Right hindlimb (tissue), 1 donor: Measurements from ENCODE around the gene PAQR4.

Experiments
- DNase-seq: peaks from one replicate; pipeline ENCODE4 v3.0.0-alpha.2; 2018

Gene PAQR4

DNA sequence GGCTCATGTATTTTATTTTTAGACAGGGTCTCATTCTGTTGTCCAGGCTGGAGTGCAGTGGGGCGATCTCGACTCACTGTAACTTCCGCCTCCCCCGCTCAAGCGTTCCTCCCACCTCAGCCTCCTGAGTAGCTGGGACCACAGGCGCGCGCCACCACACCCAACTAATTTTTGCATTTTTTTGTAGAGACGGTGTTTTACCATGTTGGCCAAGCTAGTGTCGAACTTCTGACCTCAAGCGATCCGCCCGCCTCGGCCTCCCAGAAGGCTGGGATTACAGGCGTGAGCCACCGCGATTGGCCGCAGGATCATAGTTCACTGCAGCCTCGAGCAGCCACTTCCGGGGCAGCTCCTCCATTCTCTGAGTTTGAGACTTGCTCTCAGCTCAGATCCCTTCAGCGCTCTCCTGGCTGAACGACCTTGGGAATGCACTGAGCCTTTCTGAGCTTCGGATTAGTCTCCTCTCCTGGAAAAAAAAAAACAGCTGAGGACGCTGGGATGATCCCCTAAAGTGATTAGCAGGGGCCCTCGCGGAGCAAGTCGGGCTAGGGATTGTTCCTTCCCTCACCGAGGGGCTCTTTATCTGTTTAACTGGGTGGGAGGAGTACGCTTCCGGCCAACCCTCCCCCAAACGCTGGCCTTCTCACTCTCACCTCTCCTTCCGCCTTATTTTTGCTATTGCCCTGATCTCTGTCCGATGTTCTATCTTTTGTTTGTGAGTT, 12.2 kb downstream of the PAQR4 start:
- DNase-seq: no peak

- DNase-seq: no peak
These were observed 12.7 kb downstream of the PAQR4 start for GRCh38 chr16:2981899-2982250.

- DNase-seq: no peak
These were observed 13.3 kb downstream of the PAQR4 start for GRCh38 chr16:2982402-2982801.

- peak; percentile 85 for DNase-seq
These were observed 14.6 kb downstream of the PAQR4 start for GRCh38 chr16:2983706-2984136.

- peak; percentile 85 for DNase-seq
These were observed 16.3 kb downstream of the PAQR4 start for GRCh38 chr16:2985462-2985861.

GRCh38 chr16:2985893-2986355, 16.8 kb downstream of the PAQR4 start:
- no peak for DNase-seq

DNA sequence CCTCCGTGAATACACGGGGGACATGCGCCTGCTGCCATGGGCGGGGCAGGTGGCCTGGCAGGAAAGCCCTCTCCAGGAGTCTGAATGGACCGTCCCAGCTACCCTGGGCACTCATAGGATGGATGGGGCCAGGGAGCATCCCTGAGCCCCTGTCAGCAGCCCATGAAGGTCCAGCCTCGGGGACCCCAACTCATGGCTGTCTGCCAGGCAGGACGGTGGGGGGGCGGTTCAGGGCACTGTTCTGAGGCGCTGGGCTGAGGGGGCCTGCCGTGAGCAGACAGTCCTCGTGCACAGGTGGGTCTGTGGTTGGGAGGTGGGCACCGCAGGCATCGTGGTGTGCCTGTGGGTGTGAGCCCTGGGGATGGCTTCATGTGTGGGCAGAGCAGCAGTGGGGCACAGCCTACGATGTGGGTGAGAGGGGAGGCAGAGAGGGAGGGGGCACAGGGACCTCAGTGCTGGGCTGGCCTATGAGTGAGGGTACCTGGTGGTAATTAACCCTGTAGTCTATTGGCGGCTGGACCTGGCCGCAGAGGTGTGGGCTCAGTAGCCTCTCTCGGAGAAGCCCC, 17.6 kb downstream of the PAQR4 start:
- DNase-seq: no peak

DNA sequence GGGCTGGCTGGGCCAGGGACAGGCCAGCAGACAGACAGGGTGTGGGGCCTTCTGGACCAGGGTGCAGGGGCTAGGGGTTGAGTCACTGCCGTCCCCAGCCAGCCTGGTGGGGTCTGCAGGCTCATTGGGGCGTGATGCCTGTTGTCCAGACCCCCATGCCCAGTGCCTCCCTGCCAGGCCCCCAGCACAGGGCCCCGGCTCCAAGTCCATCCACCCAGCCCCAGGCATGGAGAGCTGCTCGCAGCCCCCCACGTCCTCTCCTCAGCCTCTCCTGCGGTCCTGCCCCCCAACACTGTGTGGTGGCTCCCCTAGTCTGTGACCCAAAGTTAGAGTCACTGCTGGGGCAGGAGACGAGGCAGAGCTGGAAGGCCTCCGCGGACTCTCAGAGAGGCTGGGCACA, 18.1 kb downstream of the PAQR4 start:
- DNase-seq: no peak

GRCh38 chr16:2987833-2988232, 18.7 kb downstream of the PAQR4 start:
- DNase-seq: peak; percentile 83

DNA sequence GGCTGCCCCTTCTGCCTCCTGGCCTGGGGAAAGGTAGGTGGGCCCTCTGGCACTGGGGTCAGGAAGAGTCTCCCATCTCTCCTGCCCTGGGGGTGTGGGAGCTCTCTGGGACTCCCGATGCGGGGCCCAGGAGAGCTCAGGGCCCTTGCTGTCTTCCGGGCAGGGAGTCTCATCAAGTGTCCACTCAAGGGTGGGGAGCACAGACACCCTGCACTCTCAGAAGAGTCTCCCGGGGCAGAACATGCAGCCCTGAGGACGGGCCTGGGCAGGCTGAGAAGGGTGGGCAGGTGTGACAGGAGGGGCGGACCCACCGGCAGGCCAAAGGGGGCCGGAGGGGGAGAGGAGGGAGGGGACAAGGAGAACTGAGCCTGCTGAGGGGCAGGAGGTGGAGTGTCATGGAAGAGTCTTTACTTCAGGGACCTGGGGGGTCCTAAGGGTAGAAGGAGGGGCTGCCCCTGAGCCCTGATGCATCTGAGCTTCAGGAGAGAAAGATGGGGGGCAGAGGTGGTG, 19.5 kb downstream of the PAQR4 start:
- no peak for DNase-seq

- no peak for DNase-seq
These were observed 21.7 kb downstream of the PAQR4 start for GRCh38 chr16:2990891-2991290.

DNA sequence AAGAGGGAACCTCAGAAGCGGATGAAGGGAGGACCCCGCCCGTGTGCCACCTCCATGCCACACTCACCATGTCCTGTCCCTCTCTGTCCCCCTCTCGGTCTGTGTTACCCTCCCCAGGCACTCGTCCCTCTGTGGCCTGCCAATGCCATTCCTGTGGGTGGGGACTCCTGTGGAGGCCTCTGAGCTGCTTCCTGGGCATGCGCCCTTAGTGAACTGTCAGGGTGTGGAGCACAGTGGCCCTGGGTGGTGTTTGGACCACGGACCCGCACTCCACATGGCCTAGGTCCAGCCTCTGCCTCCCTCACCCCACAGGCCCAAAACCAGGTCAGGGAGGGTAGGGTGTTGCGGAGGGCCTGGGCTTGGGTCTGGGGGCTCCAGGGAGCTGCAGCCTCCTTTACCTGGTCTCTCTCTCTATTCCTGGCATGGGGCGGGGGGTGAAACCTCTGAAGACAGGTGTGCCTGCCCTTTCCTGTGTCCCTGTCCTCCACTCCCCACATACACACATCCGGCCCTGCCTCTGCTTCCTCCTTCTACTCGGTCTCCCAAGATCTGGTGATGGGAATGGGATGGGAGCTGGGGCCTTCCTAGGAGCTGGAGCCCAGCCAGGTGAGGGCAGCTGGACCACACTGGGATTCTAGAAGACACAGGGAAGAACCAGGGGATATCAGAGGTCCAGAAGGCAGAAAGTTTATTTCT, 22.6 kb downstream of the PAQR4 start:
- no peak for DNase-seq

DNA sequence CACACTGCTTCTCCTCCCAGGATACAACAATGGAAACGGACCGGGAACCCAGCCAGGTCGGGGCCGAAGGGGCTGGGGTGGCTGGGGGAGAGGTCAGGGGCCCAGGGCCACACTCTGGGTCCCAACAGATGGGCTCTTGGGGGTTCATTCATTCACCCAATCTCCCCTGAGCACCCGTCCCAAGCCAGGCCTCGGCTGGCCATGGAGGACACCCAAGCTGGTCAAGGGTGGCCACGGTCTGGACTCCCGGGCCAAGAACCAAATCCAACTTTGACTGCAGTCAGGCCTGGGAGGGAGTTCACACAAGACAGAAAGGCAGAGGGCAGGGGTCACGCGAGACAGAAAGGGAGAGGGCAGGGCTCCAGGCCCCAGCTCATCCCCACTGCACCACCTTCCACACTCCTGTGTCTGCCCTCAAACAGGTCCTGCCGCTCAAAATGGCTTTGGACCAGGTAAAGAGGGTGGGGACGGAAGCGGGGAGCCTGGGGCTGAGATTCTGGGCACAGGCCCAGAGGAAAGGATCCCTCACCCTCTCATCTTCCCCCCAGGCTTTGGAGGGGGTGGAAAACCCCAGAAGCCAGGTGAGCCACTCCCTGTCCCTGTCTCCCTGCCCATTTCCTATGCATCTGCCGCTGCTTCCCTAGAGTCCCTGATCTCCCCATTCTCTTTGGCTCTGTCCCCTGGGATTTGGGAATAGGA, 23.4 kb downstream of the PAQR4 start:
- DNase-seq: no peak

GRCh38 chr16:2996298-2996697, 27.1 kb downstream of the PAQR4 start:
- no peak for DNase-seq

DNA sequence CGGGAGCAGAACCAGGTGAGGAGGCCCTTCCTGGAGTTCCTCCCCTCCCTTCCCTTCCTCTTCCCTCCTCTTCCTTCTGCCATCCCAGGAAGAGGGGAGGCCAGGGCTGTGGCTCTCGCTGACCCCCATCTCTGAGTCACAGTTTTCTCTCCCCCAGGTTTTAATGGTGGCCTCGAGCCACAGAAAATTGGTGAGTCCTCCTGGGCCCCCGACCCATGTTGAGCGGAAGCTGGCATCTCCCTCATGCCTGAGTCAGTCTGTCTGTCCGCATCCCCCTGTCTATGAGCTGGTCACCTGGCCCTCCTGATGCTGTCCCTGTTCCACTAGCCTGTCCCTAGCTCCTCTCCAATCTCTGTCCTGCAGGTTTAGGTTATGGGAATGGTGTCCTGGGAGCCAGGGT, 30.8 kb downstream of the PAQR4 start:
- DNase-seq: no peak

DNA sequence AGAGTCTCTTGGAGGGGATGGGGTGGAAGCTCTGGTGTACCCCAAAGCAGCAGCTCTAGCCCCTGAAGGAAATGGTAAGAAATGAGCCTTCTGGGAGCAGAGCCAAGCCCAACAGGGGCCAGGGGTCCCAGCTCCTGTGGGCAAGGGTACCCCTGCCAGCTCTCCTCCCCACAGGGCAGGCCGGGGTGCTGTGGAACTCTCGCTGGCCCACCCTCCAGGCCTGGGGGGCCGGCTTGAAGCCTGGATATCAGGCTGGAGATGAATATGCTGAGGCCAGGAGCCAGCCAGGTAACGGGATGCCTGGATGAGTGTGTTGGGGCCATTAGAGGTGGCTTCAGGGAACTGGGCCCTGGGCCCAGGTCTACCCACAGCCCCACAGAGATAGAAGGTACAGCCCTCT, 31.4 kb downstream of the PAQR4 start:
- no peak for DNase-seq

GRCh38 chr16:3001316-3001715, 32.2 kb downstream of the PAQR4 start:
- no peak for DNase-seq

DNA sequence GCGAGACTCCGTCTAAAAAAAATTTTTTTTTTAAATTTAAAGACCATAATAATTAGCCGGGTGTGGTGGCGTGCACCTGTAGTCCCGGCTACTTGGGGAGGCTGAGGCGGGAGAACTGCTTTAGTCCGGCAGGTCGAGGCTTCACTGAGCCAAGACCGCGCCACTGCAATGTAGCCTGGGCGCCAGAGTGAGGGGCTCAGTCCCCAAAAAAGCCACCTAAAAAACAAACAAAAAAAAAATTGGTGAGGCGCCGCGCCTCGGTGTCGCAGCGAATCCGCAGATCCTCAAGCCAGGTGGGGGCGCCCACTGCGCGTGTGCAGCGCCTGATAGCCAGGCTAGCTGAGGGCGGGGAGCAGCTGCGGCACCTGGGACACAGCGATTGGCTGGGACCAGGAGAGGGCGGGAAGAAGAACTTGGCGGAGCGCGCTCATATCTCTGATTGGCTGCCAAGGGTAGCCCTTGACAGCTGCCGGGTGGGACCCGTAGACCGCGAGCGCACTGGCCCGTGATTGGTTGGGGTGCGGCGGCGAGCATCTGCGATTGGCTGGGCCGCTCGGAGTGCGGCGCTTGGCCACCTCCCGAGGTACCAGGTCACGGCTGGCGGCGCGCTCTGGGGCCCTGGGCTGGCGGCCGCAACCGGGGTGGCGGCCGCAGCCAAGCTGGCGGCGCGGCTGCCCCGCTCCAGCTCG, 34.6 kb downstream of the PAQR4 start:
- peak; percentile 97 for DNase-seq

DNA sequence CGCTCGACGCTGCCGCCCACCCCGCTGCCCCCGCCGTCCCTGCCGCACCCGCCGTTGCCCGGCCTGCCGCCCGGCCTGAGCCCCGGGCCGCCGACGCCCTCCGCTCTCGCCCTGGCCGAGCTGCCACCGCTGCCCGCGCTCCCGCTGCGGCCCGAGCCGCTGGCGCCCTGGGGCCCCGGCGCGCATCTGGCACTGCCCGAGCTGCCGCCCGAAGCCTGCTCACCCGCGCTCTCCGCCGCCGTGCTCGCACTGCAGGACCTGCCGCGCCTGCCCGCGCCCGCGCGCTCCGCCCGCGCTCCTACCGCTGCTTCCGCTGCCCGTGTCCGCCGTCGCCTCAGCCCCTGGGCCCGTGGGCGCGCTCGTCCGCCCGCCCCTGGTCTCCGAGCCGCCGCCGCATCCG, 35.2 kb downstream of the PAQR4 start:
- DNase-seq: no peak

DNA sequence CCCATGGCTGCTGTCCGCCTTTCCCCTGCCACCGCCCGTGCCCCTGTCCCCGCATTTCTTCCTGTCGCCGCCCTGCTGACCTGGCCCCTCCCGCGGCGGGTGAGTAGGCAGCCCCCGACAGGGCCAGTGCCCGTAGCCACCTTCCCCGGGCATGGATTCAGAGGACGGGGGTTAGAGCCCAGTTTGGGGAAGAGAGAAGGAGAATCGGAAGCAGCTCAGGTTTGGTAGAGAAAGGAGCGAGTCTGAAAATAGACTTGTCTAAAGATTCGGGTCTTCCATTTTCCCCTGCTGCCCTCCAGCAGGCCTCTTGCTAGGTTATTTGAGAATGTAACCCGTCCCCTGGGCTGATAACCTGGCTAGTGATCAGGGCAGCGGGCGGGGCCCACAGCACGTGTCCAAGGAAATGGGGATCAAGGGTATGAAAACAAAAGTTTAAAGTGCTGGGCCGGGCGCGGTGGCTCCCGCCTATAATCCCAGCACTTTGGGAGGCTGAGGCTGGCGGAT, 35.7 kb downstream of the PAQR4 start:
- no peak for DNase-seq

DNA sequence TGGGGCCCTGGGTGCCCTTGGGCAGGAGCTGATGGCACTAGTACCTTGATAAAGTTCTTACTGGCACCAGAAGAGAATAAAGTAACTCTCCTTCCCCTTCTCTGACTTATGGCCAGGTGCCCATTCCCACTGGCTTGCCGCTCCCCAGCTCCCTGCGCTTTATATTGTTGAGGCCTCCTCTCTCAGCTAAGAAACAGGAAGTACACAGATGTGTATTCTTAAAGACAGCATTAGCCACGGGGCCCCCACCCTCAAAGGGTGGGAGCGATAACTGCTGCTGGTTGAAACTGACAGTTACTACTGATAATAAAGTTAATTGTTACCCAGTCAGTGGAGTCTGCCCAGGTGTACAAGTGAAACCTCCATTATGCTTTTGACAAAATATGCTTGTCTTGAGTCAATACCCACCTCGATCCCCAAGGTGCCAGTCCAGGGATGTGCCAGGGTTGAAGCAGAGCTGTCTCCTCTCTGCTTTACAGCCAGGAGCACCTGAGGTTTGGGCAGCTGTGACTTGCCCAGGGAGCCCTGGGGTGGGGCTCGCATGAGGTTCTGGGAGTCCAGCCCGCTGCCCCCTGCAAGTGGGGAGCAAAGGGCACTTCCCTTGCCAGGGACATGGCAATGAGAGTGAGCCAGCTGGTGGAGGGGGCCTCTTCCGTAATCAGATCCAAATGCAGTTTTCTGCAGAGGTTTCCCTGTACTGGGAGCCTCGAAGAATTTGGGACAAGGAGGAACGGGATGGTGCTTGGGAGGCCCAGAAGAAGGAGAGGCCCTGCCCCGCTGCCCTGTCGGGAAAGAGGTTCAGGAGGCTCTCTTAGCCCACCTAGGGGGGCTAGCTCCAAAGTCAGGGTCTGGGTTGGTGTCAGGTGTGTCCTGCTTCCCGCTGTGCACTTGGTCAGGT, 38.2 kb downstream of the PAQR4 start:
- no peak for DNase-seq
